HFFc6 (cell line): ENCODE data around the gene PDCD6IP. TPM values are rescaled to one million over a fixed set of nuclear protein-coding genes. Genes with fewer than 3 reads are reported as not detected.

ENCODE experiments used
- DNase-seq: peaks from one replicate; pipeline ENCODE4 v3.0.0-alpha.2; 2018
- H3K27ac Mint-ChIP-seq: 2 replicates; pipeline ENCODE4 v1.8.0; 2020; ENCODE audit warnings: mild to moderate bottlenecking, mixed read lengths
- H3K27me3 Mint-ChIP-seq: 2 replicates; pipeline ENCODE4 v1.8.0; 2021; ENCODE audit warnings: mild to moderate bottlenecking, moderate library complexity, mixed read lengths; ENCODE audit not compliant: insufficient read depth
- H3K36me3 Mint-ChIP-seq: 2 replicates; pipeline ENCODE4 v1.8.0; 2021; ENCODE audit warnings: low read depth, mixed read lengths
- H3K4me1 Mint-ChIP-seq: 2 replicates; pipeline ENCODE4 v1.8.0; 2020; ENCODE audit warnings: low read depth, mixed read lengths
- H3K4me3 Mint-ChIP-seq: 2 replicates; pipeline ENCODE4 v1.8.0; 2020; ENCODE audit warnings: mild to moderate bottlenecking, moderate library complexity, mixed read lengths
- H3K9me3 Mint-ChIP-seq: 2 replicates; pipeline ENCODE4 v1.8.0; 2020; ENCODE audit warnings: mild to moderate bottlenecking, mixed read lengths
- CTCF ChIP-seq: fragments of 200-600 bp; sonication (generic); IDR thresholded peaks from 2 replicates; pipeline ENCODE4 v1.5.0; 2021; ENCODE audit warnings: antibody characterized with exemption, mild to moderate bottlenecking
- total RNA-seq, 6 experiments: library from RNA; stranded (reverse); fragmentation: NEBNext Ultra II Directional; extraction: Animal tissue kit (Norgen Biotek cat#: 25700); gene quantifications; 2 replicates in 1 of 6; 3 replicates in 5 of 6; pipeline ENCODE4 v1.2.3, GENCODE V29; 2021

The PDCD6IP gene
- total RNA-seq, 6 experiments from 2014 or later, result 229 to 251 (median 239) TPM

GRCh38 chr3:33826206-33826605 is 27.8 kb downstream of the PDCD6IP start:
- no peak for DNase-seq
- Mint-ChIP-seq H3K9me3 (no peaks in the 10 kb centered on the region), H3K27ac (peak overlapping the region; percentile 71), H3K4me1 (peaks cover 56% of the 10 kb centered on the region), H3K27me3 (peaks cover 3% of the 10 kb centered on the region; the same call in 1 of the 2 replicates), H3K36me3 (peaks cover 55% of the 10 kb centered on the region), H3K4me3 (peak overlapping the region; percentile 64)
- no peak for TF ChIP-seq CTCF

GRCh38 chr3:33826688-33827087 is 28.3 kb downstream of the PDCD6IP start:
- Mint-ChIP-seq H3K27ac (peak overlapping the region; percentile 71), H3K4me1 (peaks cover 61% of the 10 kb centered on the region), H3K27me3 (peaks cover 3% of the 10 kb centered on the region; the same call in 1 of the 2 replicates), H3K4me3 (peak overlapping the region; percentile 80), H3K9me3 (no peaks in the 10 kb centered on the region), H3K36me3 (peaks cover 52% of the 10 kb centered on the region)
- TF ChIP-seq CTCF, result no peak
- DNase-seq, result peak; percentile 79

- DNase-seq, result no peak
- Mint-ChIP-seq H3K4me1 (peaks cover 72% of the 10 kb centered on the region), H3K27ac (no peak overlapping the region), H3K9me3 (no peaks in the 10 kb centered on the region), H3K27me3 (peaks cover 3% of the 10 kb centered on the region; the same call in 1 of the 2 replicates), H3K4me3 (no peak overlapping the region), H3K36me3 (peaks cover 56% of the 10 kb centered on the region)
- no peak for TF ChIP-seq CTCF
These were observed 31.3 kb downstream of the PDCD6IP start for GRCh38 chr3:33829720-33830119.

GRCh38 chr3:33831053-33831452 is 32.6 kb downstream of the PDCD6IP start:
- TF ChIP-seq CTCF, result no peak
- DNase-seq, result peak; percentile 66
- H3K27ac Mint-ChIP-seq, result peak overlapping the region; percentile 14

GRCh38 chr3:33833408-33834095 is 35.1 kb downstream of the PDCD6IP start:
- Mint-ChIP-seq H3K4me1 (peaks cover 39% of the 10 kb centered on the region), H3K36me3 (peaks cover 44% of the 10 kb centered on the region), H3K4me3 (peak overlapping the region; percentile 0; the same call in 1 of the 2 replicates), H3K27me3 (peaks cover 3% of the 10 kb centered on the region; the same call in 1 of the 2 replicates), H3K9me3 (no peaks in the 10 kb centered on the region), H3K27ac (peak overlapping the region; percentile 3)
- DNase-seq, result no peak
- no peak for TF ChIP-seq CTCF

More at GRCh38 chr3:33831053-33831452, 32.6 kb downstream of the PDCD6IP start:
- Mint-ChIP-seq H3K9me3 (no peaks in the 10 kb centered on the region), H3K27me3 (peaks cover 3% of the 10 kb centered on the region; the same call in 1 of the 2 replicates), H3K36me3 (peaks cover 57% of the 10 kb centered on the region), H3K4me3 (no peak overlapping the region), H3K4me1 (peaks cover 58% of the 10 kb centered on the region)
